Pancreas (tissue), 10 donors: ENCODE data around the gene TRPM8. TPM values are rescaled to one million over a fixed set of nuclear protein-coding genes. Genes with fewer than 3 reads are reported as not detected.

Source experiments
- ATAC-seq, 4 donors: fragments of 200-7000 bp; cut with Tn5 transposase; one replicate each; pipeline versions ENCODE4 v1.8.0 to v1.9.1; 2020; ENCODE audit warnings: mild to moderate bottlenecking in 4 of 4, moderate library complexity in 4 of 4
- DNase-seq, 6 donors: peaks; one replicate each; pipeline ENCODE4 v3.0.0-alpha.2; 2020
- FAIRE-seq: peaks from 2 replicates; lab custom pipeline; 2012; peaks lifted over from hg19 to GRCh38; lab: Jason Lieb, UNC
- H3K27ac ChIP-seq, 4 donors: fragments of 200-600 bp; sonication (generic); 1 replicate in 3 of 4; 2 replicates in 1 of 4; pipeline versions ENCODE4 v1.5.0 to v1.8.0; 2020
- H3K27me3 ChIP-seq, 4 donors: fragments of 200-600 bp; one replicate each; pipeline ENCODE4 v1.8.0; 2021
- H3K36me3 ChIP-seq, 3 donors: fragments of 200-600 bp; sonication (generic) in 1 of 3; one replicate each; pipeline versions ENCODE4 v1.5.0 to v1.8.0; 2020 to 2021
- H3K4me1 ChIP-seq, 3 donors: fragments of 200-600 bp; one replicate each; pipeline ENCODE4 v1.8.0; 2021
- H3K4me3 ChIP-seq, 4 donors: fragments of 200-600 bp; sonication (generic) in 2 of 4; one replicate each; pipeline versions ENCODE4 v1.5.0 to v1.8.0; 2020 to 2021
- H3K9me3 ChIP-seq, 4 donors: fragments of 200-600 bp; one replicate each; pipeline ENCODE4 v1.8.0; 2021
- WGBS, 2 donors: extraction: QIAGEN DNeasy Blood & Tissue Kit; methylation state at CpG; one replicate each; pipeline ENCODE4 v1.1.7; 2013; 5-methylcytosine and 5-hydroxymethylcytosine counted together
- intact Hi-C, 3 donors: fragments of 100-400 bp; cut with DNase I; formaldehyde crosslinking; loops; one replicate each; pipeline versions ENCODE4 v1.11.1 to v1.14.2; 2022
- polyA plus RNA-seq, 2 donors: library from polyadenylated mRNA; stranded (reverse); fragments of 200-250 nt; gene quantifications; one replicate each; pipeline ENCODE4 v1.2.3, GENCODE V29; 2013
- total RNA-seq, 6 donors: library from RNA; stranded (reverse); fragmentation: NEBNext Ultra II Directional in 4 of 6; extraction: Animal tissue kit (Norgen Biotek cat#: 25700) in 4 of 6; gene quantifications; one replicate each; pipeline versions ENCODE4 v1.2.1 to v1.2.4, GENCODE V29; 2021 to 2023
- TF ChIP-seq, protein P1 (sequence below), 4 donors: fragments of 200-600 bp; sonication (generic) in 3 of 4; IDR thresholded peaks; one replicate each; pipeline versions ENCODE4 v1.5.0 to v1.8.0; 2021; ENCODE audit warnings: antibody characterized with exemption in 4 of 4
- donor health status: healthy with polysubstance abuse.
- donor health status: DM: no; HTN: no; CAD: no; lungs with moderate emphysema.
- donor health status: DM: no; HTN: no; CAD: no.
- donor health status: control.
- donor health status: control.
- donor health status: Bipolar disorder and iron deficiency.
- donor health status: DM: yes; HTN: yes; CAD: no.
- donor health status: DM: no; HTN: no; CAD: no.
- donor health status: DM: no; HTN: no; CAD: no.
- donor health status: DM: yes; HTN: yes; CAD: no.

The TRPM8 gene
- total and polyA plus RNA-seq, 8 donors: 0.08 to 1.00 (median 0.23) TPM; not detected in 1

DNA sequence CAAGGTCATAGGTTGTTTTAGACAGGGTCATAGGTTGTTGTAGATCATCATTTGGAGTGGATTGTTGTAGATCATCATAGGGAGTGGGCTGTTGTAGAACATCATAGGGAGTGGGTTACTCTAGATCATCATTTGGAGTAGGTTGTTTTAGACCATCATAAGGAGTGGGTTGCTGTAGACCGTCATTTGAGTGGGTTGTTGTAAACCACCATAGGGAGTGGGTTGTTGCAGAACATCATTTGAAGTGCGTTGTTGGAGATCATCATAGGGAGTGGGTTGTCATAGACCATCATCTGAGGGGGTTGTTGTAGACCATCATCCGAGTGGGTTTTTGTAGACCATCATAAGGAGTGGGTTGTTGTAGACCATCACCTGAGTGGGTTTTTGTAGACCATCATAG lies 9.5 kb upstream of the TRPM8 start:
- WGBS, 2 donors: 60 to 72% methylated on average over 3 of the region's 3 CpGs
- H3K27me3 ChIP-seq: no peaks in the 10 kb centered on the region
- no peak overlapping the region for H3K4me3 ChIP-seq
- TF ChIP-seq, protein P1, sequence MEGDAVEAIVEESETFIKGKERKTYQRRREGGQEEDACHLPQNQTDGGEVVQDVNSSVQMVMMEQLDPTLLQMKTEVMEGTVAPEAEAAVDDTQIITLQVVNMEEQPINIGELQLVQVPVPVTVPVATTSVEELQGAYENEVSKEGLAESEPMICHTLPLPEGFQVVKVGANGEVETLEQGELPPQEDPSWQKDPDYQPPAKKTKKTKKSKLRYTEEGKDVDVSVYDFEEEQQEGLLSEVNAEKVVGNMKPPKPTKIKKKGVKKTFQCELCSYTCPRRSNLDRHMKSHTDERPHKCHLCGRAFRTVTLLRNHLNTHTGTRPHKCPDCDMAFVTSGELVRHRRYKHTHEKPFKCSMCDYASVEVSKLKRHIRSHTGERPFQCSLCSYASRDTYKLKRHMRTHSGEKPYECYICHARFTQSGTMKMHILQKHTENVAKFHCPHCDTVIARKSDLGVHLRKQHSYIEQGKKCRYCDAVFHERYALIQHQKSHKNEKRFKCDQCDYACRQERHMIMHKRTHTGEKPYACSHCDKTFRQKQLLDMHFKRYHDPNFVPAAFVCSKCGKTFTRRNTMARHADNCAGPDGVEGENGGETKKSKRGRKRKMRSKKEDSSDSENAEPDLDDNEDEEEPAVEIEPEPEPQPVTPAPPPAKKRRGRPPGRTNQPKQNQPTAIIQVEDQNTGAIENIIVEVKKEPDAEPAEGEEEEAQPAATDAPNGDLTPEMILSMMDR (IDR thresholded peaks at IDR 0.05): no peak
- H3K4me1 ChIP-seq: no peaks in the 10 kb centered on the region
- H3K9me3 ChIP-seq: no peaks in the 10 kb centered on the region
- H3K27ac ChIP-seq: no peak overlapping the region
- ATAC-seq (no peak), DNase-seq (no peak), FAIRE-seq (no peak)
- intact Hi-C loops: no loop called here
- H3K36me3 ChIP-seq: no peaks in the 10 kb centered on the region

DNA sequence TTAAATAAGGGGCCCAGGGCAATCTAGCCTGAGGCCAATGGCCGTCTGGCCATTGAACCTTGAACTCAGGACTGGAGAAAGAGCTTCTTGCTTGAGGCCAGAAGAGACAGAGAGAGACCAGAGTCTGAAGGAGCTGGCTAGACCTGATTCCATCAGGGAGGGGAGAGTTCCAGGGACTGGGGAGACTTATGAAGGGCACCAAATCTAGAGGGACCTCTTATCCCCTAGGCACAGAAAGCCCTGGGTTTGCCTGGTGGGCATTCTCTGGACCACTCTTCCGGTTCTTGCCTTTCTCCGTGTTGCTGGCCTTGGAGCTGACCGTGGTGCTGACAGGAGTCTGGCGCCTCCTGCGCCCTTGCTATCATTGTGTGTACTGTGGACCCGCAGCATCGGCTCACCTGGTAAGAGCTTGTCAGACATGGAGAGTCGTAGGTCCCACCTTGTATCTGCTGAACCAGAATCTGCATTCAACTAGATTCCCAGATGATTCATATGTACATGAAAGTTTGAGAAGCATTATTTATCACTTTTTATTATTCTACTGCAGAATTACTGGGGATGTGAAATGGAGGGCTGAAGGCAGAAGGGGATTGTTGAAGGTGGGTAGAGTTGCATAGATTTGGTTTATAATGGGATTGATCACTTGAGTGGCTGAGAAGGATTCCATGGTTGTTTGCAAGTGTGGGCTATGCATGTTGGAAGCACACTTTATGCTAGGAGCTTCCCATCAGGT lies 4.3 kb upstream of the TRPM8 start:
- no peak for FAIRE-seq
- no peaks in the 10 kb centered on the region for H3K27me3 ChIP-seq
- H3K4me3 ChIP-seq: no peak overlapping the region
- TF ChIP-seq, protein P1 (IDR thresholded peaks at IDR 0.05): no peak
- peak in 1 of 6 donors; percentile 17 for DNase-seq
- H3K27ac ChIP-seq: no peak overlapping the region
- 6 to 8% methylated on average over 9 of the region's 9 CpGs for WGBS, 2 donors
- intact Hi-C loops: no loop called here
- H3K36me3 ChIP-seq: no peaks in the 10 kb centered on the region
- no peaks in the 10 kb centered on the region for H3K9me3 ChIP-seq
- no peaks in the 10 kb centered on the region for H3K4me1 ChIP-seq
- peak in 2 of 4 donors; percentile 51 to 69 for ATAC-seq

DNA sequence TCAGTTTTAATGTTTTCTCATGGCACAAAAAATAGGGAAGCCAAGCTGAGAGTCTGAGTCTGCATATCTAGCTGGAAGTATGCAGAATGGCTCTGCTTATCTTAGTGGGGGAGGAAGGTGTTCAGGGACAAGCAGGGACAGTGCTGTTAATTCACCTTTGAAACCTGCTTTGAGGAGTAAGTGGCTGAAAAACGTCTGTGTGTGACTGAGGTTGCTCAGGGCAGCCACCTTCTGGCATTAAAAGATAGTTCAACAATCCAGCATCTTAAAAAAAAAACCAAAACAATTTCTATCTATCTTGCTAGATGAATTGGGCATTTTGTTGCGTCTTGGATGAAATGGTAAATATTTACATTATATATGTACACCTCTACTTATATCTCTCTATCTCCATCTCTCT lies 2.0 kb upstream of the TRPM8 start:
- 3 to 14% methylated on average over 2 of the region's 2 CpGs for WGBS, 2 donors
- no peak overlapping the region for H3K27ac ChIP-seq
- FAIRE-seq (no peak), DNase-seq (no peak), ATAC-seq (no peak)
- no peaks in the 10 kb centered on the region for H3K4me1 ChIP-seq
- TF ChIP-seq, protein P1 (IDR thresholded peaks at IDR 0.05): no peak
- H3K4me3 ChIP-seq: no peak overlapping the region
- no peaks in the 10 kb centered on the region for H3K9me3 ChIP-seq
- intact Hi-C loops: no loop called here
- H3K27me3 ChIP-seq: no peaks in the 10 kb centered on the region
- no peaks in the 10 kb centered on the region for H3K36me3 ChIP-seq

DNA sequence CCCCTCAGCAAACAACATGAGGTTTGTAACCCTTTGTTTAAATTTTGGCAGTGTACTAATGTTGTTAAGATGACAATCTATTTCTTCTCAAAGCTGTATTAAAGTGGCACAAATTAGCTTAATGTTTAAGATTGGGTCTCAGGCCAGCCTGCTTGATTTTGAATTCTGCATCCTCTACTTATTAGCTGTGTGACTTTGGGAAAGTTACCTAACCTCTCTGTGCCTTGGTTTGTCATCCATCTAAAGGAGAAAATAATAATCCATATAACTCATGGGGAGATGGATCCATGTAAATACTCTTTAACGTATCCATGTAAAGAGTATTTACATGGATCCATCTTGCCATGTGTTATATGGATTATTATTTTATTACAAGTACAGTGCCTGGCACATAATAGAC lies 2.1 kb downstream of the TRPM8 start:
- H3K4me1 ChIP-seq: no peaks in the 10 kb centered on the region
- FAIRE-seq (no peak), DNase-seq (no peak), ATAC-seq (no peak)
- H3K27ac ChIP-seq: no peak overlapping the region
- no peaks in the 10 kb centered on the region for H3K9me3 ChIP-seq
- H3K36me3 ChIP-seq: no peaks in the 10 kb centered on the region
- TF ChIP-seq, protein P1 (IDR thresholded peaks at IDR 0.05): no peak
- intact Hi-C loops: no loop called here
- H3K4me3 ChIP-seq: no peak overlapping the region
- whole genome bisulfite sequencing, 2 donors: 56 to 79% methylated on average over 1 of the region's 1 CpG
- no peaks in the 10 kb centered on the region for H3K27me3 ChIP-seq

DNA sequence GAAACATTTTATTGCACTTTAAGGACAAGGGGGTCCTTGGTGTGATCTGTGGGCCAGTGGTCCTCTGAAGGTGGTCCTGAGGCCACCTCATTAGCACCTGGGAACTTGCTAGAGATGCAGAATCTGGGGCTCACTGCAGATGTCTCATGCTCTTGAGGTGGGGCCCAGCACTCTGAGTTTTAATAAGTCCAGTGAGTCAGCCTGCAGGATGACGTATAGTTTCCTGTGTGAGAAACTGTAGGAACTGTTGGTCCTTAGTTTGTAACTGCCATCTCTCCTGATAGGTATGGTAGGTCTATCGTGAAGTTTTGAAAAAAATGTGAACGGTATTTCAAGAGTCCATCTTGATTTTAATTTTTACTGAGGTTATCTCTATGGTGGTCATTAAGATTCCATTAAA lies 2.8 kb downstream of the TRPM8 start:
- TF ChIP-seq, protein P1 (IDR thresholded peaks at IDR 0.05): no peak

More for the DNA sequence above, 2.8 kb downstream of the TRPM8 start:
- Histone ChIP-seq H3K27me3 (no peaks in the 10 kb centered on the region), H3K36me3 (no peaks in the 10 kb centered on the region), H3K27ac (no peak overlapping the region), H3K4me1 (no peaks in the 10 kb centered on the region), H3K4me3 (no peak overlapping the region), H3K9me3 (no peaks in the 10 kb centered on the region)
- intact Hi-C loops: no loop called here
- FAIRE-seq (no peak), DNase-seq (no peak), ATAC-seq (no peak)
- 82 to 90% methylated on average over 3 of the region's 3 CpGs for WGBS, 2 donors
